ENCODE results near the gene CCDC171. TPM values are rescaled to one million over a fixed set of nuclear protein-coding genes. Genes with fewer than 3 reads are reported as not detected.
"Not testable (repeated sequence)": the region's sequence is repeated elsewhere in the genome, so short reads cannot be mapped to it uniquely, and the experiment has no call there.

CCDC171 gene
- total RNA-seq, 1 experiment from 2014 or later = 2.4 TPM

DNA sequence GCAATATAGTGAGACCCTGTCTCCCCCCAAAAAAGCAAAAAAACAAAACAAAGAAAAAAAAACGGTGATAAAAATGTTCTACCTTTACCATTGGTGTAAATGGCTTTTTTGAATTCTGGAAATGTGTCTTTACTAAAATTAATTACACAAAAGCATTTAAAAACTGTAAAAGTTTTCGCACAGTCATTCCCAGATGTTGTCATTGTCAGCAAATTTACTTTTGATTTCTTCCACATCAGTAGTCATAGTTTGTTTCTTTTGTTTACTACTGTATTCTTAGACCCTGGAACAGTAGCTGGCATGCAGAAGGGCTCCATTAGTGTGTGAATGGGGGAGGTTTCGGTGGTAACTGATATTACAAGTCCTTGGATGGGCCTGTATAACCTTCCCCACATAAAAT is 39.5 kb downstream of the CCDC171 start:
- Histone ChIP-seq H2AFZ (no peak overlapping the region), H3K36me3 (ENCODE audit: low read depth) (no peaks in the 10 kb centered on the region), H3K9me3 (ENCODE audit: insufficient read depth, low read depth) (no peaks in the 10 kb centered on the region), H4K20me1 (ENCODE audit: insufficient read depth) (no peaks in the 10 kb centered on the region), H3K27me3 (ENCODE audit: insufficient read depth, low read depth) (no peaks in the 10 kb centered on the region), H3K9me2 (ENCODE audit: insufficient read depth) (no peaks in the 10 kb centered on the region), H3F3A (ENCODE audit: insufficient read depth, low read depth) (no peaks in the 10 kb centered on the region), H3K79me2 (ENCODE audit: low read depth) (no peaks in the 10 kb centered on the region), H3K4me3 (no peak overlapping the region), H3K4me1 (replicated peaks; ENCODE audit: insufficient read depth) (no peaks in the 10 kb centered on the region), H3K4me2 (no peak overlapping the region), H3K27ac (no peak overlapping the region)
- DNase-seq = no peak
- intact Hi-C loops (cut with micrococcal nuclease; ENCODE audit: unreplicated experiment) = no loop called here
- BruUV-seq (replicated peaks) = no TSS peak
- ChIA-PET POLR2A (ENCODE audit: unreplicated experiment) (no interaction called here), CTCF (no interaction called here)
- TF ChIP-seq, protein P1, sequence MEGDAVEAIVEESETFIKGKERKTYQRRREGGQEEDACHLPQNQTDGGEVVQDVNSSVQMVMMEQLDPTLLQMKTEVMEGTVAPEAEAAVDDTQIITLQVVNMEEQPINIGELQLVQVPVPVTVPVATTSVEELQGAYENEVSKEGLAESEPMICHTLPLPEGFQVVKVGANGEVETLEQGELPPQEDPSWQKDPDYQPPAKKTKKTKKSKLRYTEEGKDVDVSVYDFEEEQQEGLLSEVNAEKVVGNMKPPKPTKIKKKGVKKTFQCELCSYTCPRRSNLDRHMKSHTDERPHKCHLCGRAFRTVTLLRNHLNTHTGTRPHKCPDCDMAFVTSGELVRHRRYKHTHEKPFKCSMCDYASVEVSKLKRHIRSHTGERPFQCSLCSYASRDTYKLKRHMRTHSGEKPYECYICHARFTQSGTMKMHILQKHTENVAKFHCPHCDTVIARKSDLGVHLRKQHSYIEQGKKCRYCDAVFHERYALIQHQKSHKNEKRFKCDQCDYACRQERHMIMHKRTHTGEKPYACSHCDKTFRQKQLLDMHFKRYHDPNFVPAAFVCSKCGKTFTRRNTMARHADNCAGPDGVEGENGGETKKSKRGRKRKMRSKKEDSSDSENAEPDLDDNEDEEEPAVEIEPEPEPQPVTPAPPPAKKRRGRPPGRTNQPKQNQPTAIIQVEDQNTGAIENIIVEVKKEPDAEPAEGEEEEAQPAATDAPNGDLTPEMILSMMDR (conservative IDR thresholded peaks at IDR 0.05) = no peak
- TF ChIP-seq EZH2 (IDR thresholded peaks at IDR 0.05; ENCODE audit: low read depth) = no peak

GRCh38 chr9:15592940-15593339 is 40.1 kb downstream of the CCDC171 start:
- intact Hi-C loops (cut with micrococcal nuclease; ENCODE audit: unreplicated experiment); BruUV-seq (replicated peaks); POLR2A ChIA-PET (ENCODE audit: unreplicated experiment): not testable (repeated sequence)

GRCh38 chr9:15600666-15601330 is 48.0 kb downstream of the CCDC171 start:
- H3K27ac ChIP-seq; H2AFZ ChIP-seq; H3K27me3 ChIP-seq (ENCODE audit: insufficient read depth, low read depth); POLR2A ChIA-PET (ENCODE audit: unreplicated experiment); H3K79me2 ChIP-seq (ENCODE audit: low read depth); intact Hi-C loops (cut with micrococcal nuclease; ENCODE audit: unreplicated experiment); H3K4me2 ChIP-seq; H3K4me3 ChIP-seq; H3K9me2 ChIP-seq (ENCODE audit: insufficient read depth); H3F3A ChIP-seq (ENCODE audit: insufficient read depth, low read depth); H3K4me1 ChIP-seq (replicated peaks; ENCODE audit: insufficient read depth); H3K36me3 ChIP-seq (ENCODE audit: low read depth); BruUV-seq (replicated peaks); DNase-seq; H4K20me1 ChIP-seq (ENCODE audit: insufficient read depth); CTCF ChIA-PET; H3K9me3 ChIP-seq (ENCODE audit: insufficient read depth, low read depth): not testable (repeated sequence)

More at GRCh38 chr9:15592940-15593339, 40.1 kb downstream of the CCDC171 start:
- H3K79me2 ChIP-seq (ENCODE audit: low read depth); H3K4me2 ChIP-seq; H3F3A ChIP-seq (ENCODE audit: insufficient read depth, low read depth); H3K36me3 ChIP-seq (ENCODE audit: low read depth); H4K20me1 ChIP-seq (ENCODE audit: insufficient read depth); H3K27ac ChIP-seq; H3K4me1 ChIP-seq (replicated peaks; ENCODE audit: insufficient read depth); CTCF ChIA-PET; DNase-seq; H3K9me3 ChIP-seq (ENCODE audit: insufficient read depth, low read depth); H3K27me3 ChIP-seq (ENCODE audit: insufficient read depth, low read depth); H2AFZ ChIP-seq; H3K4me3 ChIP-seq; H3K9me2 ChIP-seq (ENCODE audit: insufficient read depth): not testable (repeated sequence)

DNA sequence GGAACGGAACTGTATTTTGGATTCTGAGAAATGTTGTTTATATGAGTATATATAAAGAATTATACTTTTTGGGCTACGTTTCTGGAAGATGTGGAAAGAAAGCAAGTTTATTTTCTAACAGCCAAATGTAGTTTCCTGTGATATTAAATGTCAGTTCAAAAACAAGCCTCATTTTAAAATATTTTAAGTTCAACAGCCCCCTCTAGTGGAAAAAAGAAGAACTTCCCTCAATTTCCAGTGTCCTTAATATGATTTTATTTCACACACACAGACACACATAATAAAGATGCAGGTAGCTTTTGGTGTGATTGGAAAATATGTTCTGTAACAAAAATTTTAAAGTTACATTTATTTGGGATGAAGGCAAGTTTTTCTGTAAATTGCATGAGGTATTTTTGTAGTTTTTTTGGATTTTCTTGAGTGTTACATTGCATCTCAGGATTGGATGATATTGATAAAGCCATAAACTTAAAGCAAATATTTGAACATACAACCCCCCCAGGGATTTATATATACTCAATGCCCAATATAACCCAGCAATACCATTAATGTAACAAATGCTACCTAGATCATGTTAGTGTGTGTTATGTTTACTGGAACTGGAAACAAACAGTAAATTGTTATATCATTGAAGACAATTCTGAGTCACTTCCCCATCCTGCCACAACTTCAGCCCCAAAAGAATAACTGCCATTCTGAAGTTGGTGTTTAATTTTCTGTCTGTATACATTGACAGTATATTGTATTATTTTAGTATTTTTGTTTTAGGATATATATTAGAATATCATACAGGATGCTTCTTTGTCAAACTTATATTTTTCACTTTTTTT is 54.0 kb downstream of the CCDC171 start:
- no peak overlapping the region for H3K27ac ChIP-seq
- no peaks in the 10 kb centered on the region for H3K4me1 ChIP-seq (replicated peaks; ENCODE audit: insufficient read depth)
- TF ChIP-seq, protein P1 (conservative IDR thresholded peaks at IDR 0.05) = peak; percentile 71
- no peak for TF ChIP-seq EZH2 (IDR thresholded peaks at IDR 0.05; ENCODE audit: low read depth)
- no peaks in the 10 kb centered on the region for H3K9me3 ChIP-seq (ENCODE audit: insufficient read depth, low read depth)
- H3K9me2 ChIP-seq (ENCODE audit: insufficient read depth) = no peaks in the 10 kb centered on the region
- H3K4me2 ChIP-seq = no peak overlapping the region
- H3K79me2 ChIP-seq (ENCODE audit: low read depth) = no peaks in the 10 kb centered on the region
- intact Hi-C loops (cut with micrococcal nuclease; ENCODE audit: unreplicated experiment) = loop anchor here (5.0 kb wide), 2 partner anchors 120 to 395 kb away; no protein-coding TSS in a partner anchor
- POLR2A ChIA-PET (ENCODE audit: unreplicated experiment) = no interaction called here
- no peak overlapping the region for H2AFZ ChIP-seq
- no peaks in the 10 kb centered on the region for H3K27me3 ChIP-seq (ENCODE audit: insufficient read depth, low read depth)
- H4K20me1 ChIP-seq (ENCODE audit: insufficient read depth) = no peaks in the 10 kb centered on the region
- BruUV-seq (replicated peaks) = no TSS peak
- H3F3A ChIP-seq (ENCODE audit: insufficient read depth, low read depth) = no peaks in the 10 kb centered on the region
- no peaks in the 10 kb centered on the region for H3K36me3 ChIP-seq (ENCODE audit: low read depth)
- H3K4me3 ChIP-seq = no peak overlapping the region
- DNase-seq = no peak
- CTCF ChIA-PET = no interaction called here

Measured in PC-9 (cell line).